Mesothelial cell of epicardium (in vitro differentiated cells): ENCODE results near the gene TBC1D14. TPM values are rescaled to one million over a fixed set of nuclear protein-coding genes. Genes with fewer than 3 reads are reported as not detected.

Source experiments
- DNase-seq, 2 experiments: peaks; one replicate each; pipeline ENCODE4 v3.0.0; 2021; ENCODE audit warnings: low spot score in 2 of 2; ENCODE audit not compliant: unreplicated experiment in 2 of 2
- H3K27ac Mint-ChIP-seq: 2 replicates; pipeline ENCODE4 v1.8.0; 2021; ENCODE audit warnings: mixed read lengths
- H3K27me3 Mint-ChIP-seq: 2 replicates; pipeline ENCODE4 v1.8.0; 2021; ENCODE audit warnings: low read depth, mixed read lengths
- H3K36me3 Mint-ChIP-seq: 2 replicates; pipeline ENCODE4 v1.8.0; 2021; ENCODE audit warnings: mixed read lengths
- H3K4me1 Mint-ChIP-seq: 2 replicates; pipeline ENCODE4 v1.8.0; 2021; ENCODE audit warnings: mixed read lengths
- H3K4me3 Mint-ChIP-seq: 2 replicates; pipeline ENCODE4 v1.8.0; 2021; ENCODE audit warnings: mild to moderate bottlenecking, moderate library complexity, mixed read lengths
- H3K9me3 Mint-ChIP-seq: 2 replicates; pipeline ENCODE4 v1.8.0; 2021; ENCODE audit warnings: mixed read lengths
- total RNA-seq: library from RNA; stranded (reverse); gene quantifications from 3 replicates; pipeline ENCODE4 v1.2.1, GENCODE V29; 2021
- TF ChIP-seq, protein P1 (sequence below): fragments of 200-600 bp; sonication (generic); IDR thresholded peaks from one replicate; pipeline ENCODE4 v1.5.0; 2021; ENCODE audit warnings: antibody characterized with exemption; ENCODE audit not compliant: unreplicated experiment

TBC1D14 gene
- total RNA-seq, 1 donor from 2014 or later = 54.5 TPM

DNA sequence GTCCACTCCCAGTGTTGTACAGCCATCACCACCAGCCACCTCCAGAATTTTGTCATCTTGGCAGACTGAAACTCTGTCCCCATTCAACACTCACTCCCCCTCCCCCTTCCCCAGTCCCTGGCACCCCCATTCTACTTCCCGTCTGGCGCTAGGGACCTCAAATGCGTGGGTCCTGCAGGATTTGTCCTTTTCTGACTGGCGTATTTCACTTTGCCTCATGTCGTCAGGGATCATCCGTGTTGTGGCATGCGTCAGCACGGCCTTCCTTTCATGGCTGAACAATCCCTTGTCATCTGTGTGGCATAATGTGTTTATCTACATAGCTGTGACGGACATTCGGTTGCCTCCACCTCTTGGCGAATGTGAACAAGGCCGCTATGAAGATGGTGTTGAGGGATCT is 139.0 kb downstream of the TBC1D14 start:
- TF ChIP-seq, protein P1, sequence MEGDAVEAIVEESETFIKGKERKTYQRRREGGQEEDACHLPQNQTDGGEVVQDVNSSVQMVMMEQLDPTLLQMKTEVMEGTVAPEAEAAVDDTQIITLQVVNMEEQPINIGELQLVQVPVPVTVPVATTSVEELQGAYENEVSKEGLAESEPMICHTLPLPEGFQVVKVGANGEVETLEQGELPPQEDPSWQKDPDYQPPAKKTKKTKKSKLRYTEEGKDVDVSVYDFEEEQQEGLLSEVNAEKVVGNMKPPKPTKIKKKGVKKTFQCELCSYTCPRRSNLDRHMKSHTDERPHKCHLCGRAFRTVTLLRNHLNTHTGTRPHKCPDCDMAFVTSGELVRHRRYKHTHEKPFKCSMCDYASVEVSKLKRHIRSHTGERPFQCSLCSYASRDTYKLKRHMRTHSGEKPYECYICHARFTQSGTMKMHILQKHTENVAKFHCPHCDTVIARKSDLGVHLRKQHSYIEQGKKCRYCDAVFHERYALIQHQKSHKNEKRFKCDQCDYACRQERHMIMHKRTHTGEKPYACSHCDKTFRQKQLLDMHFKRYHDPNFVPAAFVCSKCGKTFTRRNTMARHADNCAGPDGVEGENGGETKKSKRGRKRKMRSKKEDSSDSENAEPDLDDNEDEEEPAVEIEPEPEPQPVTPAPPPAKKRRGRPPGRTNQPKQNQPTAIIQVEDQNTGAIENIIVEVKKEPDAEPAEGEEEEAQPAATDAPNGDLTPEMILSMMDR = no peak
- Mint-ChIP-seq H3K27ac (no peak overlapping the region), H3K27me3 (no peaks in the 10 kb centered on the region), H3K4me3 (no peak overlapping the region), H3K4me1 (peaks cover 26% of the 10 kb centered on the region), H3K36me3 (peaks cover 5% of the 10 kb centered on the region), H3K9me3 (no peaks in the 10 kb centered on the region)
- DNase-seq = no peak

DNA sequence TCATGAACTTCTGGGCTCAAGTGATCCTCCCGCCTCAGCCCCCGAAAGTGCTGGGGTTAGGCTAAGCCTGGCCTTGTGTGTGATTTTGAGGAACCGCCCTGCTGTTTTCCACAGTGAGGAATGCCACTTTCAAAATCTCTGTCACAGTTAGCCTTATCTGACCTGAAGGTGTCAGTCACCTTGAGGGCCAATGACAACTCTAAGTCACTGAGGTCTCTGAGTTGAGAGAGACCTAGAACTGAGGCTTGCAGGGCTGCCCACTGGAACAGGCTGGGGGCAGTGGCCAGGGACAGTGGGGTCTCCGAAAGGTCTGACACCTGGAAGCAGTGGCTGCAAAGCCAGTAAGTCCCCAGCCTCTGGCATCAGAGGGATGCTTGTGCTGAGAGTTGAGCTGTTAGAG is 139.7 kb downstream of the TBC1D14 start:
- peaks cover 24% of the 10 kb centered on the region for H3K4me1 Mint-ChIP-seq
- H3K27ac Mint-ChIP-seq = no peak overlapping the region
- no peaks in the 10 kb centered on the region for H3K27me3 Mint-ChIP-seq
- H3K36me3 Mint-ChIP-seq = peaks cover 11% of the 10 kb centered on the region
- DNase-seq = no peak
- H3K9me3 Mint-ChIP-seq = no peaks in the 10 kb centered on the region
- TF ChIP-seq, protein P1 = no peak
- H3K4me3 Mint-ChIP-seq = no peak overlapping the region

DNA sequence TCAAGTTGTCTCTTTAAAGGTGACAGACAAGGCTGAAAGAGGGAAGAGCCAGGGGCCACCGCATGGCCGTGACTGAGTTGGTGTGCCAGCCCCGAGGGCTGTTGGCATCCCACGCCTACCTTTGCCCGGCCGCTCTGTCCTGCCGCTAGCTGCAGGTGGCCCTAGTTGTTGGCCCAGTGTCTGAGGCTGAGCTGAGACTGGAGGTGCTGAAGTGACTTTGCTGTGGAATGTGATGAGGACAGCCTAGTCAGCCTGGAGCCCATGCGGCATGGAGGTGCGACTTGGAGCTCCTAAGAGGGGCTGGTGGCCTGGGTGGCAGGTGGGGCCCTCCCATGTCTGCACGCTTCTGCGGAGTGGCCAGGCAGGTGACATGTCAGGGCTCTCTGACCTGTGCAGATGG is 140.1 kb downstream of the TBC1D14 start:
- Mint-ChIP-seq H3K36me3 (peaks cover 14% of the 10 kb centered on the region), H3K4me3 (no peak overlapping the region), H3K27me3 (no peaks in the 10 kb centered on the region), H3K4me1 (peaks cover 19% of the 10 kb centered on the region), H3K9me3 (no peaks in the 10 kb centered on the region), H3K27ac (no peak overlapping the region)
- TF ChIP-seq, protein P1 = no peak
- DNase-seq = no peak

DNA sequence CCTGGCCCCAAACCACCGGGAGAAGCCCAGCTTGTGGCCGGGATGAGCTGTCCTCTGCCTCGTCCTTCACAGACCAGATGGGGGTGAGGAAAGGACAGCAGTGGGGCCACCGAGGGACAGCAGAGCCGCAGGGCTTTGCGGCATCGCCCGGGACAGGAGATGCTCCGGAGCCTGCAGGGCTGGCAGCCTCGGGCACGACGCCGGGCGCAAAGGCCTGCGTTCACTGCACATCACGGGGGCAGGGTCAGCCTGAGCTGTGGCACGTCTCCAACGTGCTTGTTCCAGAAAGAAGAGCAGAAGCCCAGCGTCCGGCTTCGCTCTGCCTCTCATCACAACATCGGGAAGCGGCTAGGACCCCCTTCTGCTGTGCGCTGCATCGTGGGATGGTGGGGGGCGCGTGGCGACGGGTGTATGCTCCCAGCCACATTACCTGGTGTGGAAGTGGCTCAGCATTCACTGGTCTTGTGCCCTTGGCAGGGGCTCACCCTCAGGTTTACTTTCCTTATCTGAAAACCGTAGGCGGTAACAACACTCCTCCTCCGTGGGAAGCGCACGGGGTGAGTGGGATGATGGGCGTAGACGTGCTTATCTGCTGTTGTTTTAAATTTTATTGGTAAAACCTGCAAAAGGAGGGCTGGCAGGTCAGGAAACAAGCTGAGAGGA is 141.0 kb downstream of the TBC1D14 start:
- DNase-seq = no peak
- peaks cover 14% of the 10 kb centered on the region for H3K36me3 Mint-ChIP-seq
- TF ChIP-seq, protein P1 = no peak
- no peaks in the 10 kb centered on the region for H3K9me3 Mint-ChIP-seq
- H3K27ac Mint-ChIP-seq = no peak overlapping the region
- H3K4me3 Mint-ChIP-seq = no peak overlapping the region
- H3K4me1 Mint-ChIP-seq = peaks cover 11% of the 10 kb centered on the region
- no peaks in the 10 kb centered on the region for H3K27me3 Mint-ChIP-seq

DNA sequence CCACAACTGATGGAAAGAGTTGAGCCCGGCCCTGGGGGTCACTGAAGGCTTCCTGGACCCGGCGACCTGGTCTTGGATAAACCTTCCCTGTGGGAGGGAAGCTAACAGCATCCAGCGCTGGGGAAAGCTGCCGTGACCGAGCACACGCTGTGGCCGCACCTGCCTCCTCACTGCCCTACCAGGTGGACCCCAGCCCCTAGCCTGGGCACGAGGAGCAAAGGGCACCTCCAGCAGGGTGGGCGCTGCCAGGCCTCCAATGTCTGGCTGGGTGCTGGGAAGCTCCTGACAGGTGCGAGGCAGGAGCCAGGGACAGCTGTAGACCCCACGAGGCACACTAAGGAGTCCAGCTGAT is 141.5 kb downstream of the TBC1D14 start:
- H3K27me3 Mint-ChIP-seq = no peaks in the 10 kb centered on the region
- H3K4me1 Mint-ChIP-seq = peaks cover 8% of the 10 kb centered on the region
- TF ChIP-seq, protein P1 = no peak
- H3K27ac Mint-ChIP-seq = no peak overlapping the region
- no peaks in the 10 kb centered on the region for H3K9me3 Mint-ChIP-seq
- no peak overlapping the region for H3K4me3 Mint-ChIP-seq
- DNase-seq = no peak
- peaks cover 15% of the 10 kb centered on the region for H3K36me3 Mint-ChIP-seq

DNA sequence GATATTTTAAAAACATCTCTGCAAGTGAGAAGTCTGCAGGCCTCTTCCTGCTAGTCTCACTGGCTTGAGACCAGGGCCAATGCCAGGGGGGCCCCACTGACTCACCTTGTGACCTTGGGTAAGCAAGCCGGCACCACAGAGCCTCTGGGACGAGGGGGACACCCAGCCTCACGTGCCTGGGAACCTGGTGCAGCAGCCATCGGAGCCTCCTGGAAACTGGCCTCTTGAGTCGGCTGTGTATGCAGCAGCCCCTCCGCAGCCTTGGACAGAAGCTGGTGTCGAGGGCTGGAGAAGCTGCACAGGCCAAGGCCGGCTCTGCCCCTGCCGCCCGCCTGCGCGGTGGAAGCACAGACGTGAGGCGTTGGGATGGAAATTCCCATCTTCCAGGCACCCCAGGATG is 142.3 kb downstream of the TBC1D14 start:
- Mint-ChIP-seq H3K36me3 (peaks cover 16% of the 10 kb centered on the region), H3K4me1 (peaks cover 2% of the 10 kb centered on the region), H3K4me3 (no peak overlapping the region), H3K9me3 (no peaks in the 10 kb centered on the region), H3K27me3 (no peaks in the 10 kb centered on the region), H3K27ac (no peak overlapping the region)
- no peak for DNase-seq
- TF ChIP-seq, protein P1 = no peak
